ENCODE data around the gene TGM3.

TGM3 gene

DNA sequence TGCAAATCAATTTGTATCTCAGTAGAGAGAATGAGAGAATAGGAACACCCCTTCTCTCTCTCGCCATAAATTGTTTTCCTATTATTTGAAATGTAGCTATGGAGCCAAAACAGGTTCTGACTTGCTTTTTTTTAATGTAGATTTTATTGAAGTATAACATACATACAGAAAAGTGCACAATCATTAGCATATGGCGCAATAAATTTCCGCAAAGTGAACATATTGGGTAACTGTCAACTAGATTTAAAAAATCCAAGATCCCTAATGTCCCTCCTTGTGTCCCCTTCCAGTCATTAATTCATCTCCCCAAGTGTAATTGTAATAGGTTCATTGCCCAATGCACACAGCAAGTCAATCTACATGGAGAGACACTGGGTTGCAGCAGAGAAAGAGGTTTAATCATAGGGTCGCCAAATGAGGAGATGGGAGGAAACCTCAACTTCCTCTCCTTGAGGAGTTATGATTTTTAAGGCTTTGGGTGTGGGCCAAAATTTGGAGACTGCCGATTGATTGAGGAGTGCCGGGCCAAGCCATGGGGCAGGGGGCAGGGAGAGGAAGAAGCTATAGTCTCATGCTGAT lies 43.3 kb upstream of the TGM3 start:
- TF ChIP-seq TAF1 (IDR thresholded peaks at IDR 0.05; ENCODE audit: borderline replicate concordance, insufficient read depth, low read length) = no peak
- TF ChIP-seq POLR2AphosphoS5 (IDR thresholded peaks at IDR 0.05; ENCODE audit: low read depth, low read length) = no peak

- TF ChIP-seq REST (IDR thresholded peaks at IDR 0.05; ENCODE audit: insufficient read depth in 1 of 2, low read depth in 2 of 2, low read length in 2 of 2) = no peak
- no peak for TF ChIP-seq SIN3A (IDR thresholded peaks at IDR 0.05; ENCODE audit: borderline replicate concordance, insufficient read depth, low read length)
- no peak for TF ChIP-seq POLR2AphosphoS5 (IDR thresholded peaks at IDR 0.05; ENCODE audit: low read depth, low read length)
- no peak for TF ChIP-seq TAF1 (IDR thresholded peaks at IDR 0.05; ENCODE audit: borderline replicate concordance, insufficient read depth, low read length)
- no peak for TF ChIP-seq FOXP2 (optimal IDR thresholded peaks at IDR 0.05; ENCODE audit: borderline replicate concordance, extremely low read depth, extremely low read length, insufficient read depth)
These were observed 42.5 kb upstream of the TGM3 start for GRCh38 chr20:2253256-2253655.

DNA sequence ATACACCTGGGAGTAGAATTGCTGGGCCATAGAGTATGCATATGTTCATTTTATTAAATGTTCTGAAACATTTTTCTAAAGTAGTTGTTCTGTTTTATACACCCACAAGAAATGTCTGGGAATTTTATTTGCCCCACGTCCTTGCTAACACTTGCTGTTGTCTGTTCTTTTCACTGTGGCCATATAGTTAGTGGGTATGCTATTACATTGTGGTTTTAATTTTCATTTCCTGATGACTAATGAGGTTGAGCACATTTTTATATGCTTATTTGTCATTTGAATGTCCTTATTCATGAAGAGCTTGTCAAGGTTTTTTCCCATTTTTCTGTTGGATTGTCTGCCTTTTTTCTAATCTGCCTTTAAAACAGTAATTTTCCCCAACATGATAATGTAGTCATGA lies 41.5 kb upstream of the TGM3 start:
- TF ChIP-seq FOXP2 (optimal IDR thresholded peaks at IDR 0.05; ENCODE audit: borderline replicate concordance, extremely low read depth, extremely low read length, insufficient read depth) (no peak), TAF1 (IDR thresholded peaks at IDR 0.05; ENCODE audit: borderline replicate concordance, insufficient read depth, low read length) (no peak), POLR2AphosphoS5 (IDR thresholded peaks at IDR 0.05; ENCODE audit: low read depth, low read length) (no peak), REST (IDR thresholded peaks at IDR 0.05; ENCODE audit: insufficient read depth in 1 of 2, low read depth in 2 of 2, low read length in 2 of 2) (no peak), SIN3A (IDR thresholded peaks at IDR 0.05; ENCODE audit: borderline replicate concordance, insufficient read depth, low read length) (no peak)

GRCh38 chr20:2255926-2256531 lies 39.8 kb upstream of the TGM3 start:
- TF ChIP-seq POLR2AphosphoS5 (IDR thresholded peaks at IDR 0.05; ENCODE audit: low read depth, low read length) (no peak), FOXP2 (optimal IDR thresholded peaks at IDR 0.05; ENCODE audit: borderline replicate concordance, extremely low read depth, extremely low read length, insufficient read depth) (no peak), REST (IDR thresholded peaks at IDR 0.05; ENCODE audit: insufficient read depth in 1 of 2, low read depth in 2 of 2, low read length in 2 of 2) (no peak), TAF1 (IDR thresholded peaks at IDR 0.05; ENCODE audit: borderline replicate concordance, insufficient read depth, low read length) (no peak), SIN3A (IDR thresholded peaks at IDR 0.05; ENCODE audit: borderline replicate concordance, insufficient read depth, low read length) (no peak)

- TF ChIP-seq TAF1 (IDR thresholded peaks at IDR 0.05; ENCODE audit: borderline replicate concordance, insufficient read depth, low read length) (no peak), POLR2AphosphoS5 (IDR thresholded peaks at IDR 0.05; ENCODE audit: low read depth, low read length) (no peak), FOXP2 (optimal IDR thresholded peaks at IDR 0.05; ENCODE audit: borderline replicate concordance, extremely low read depth, extremely low read length, insufficient read depth) (no peak), REST (IDR thresholded peaks at IDR 0.05; ENCODE audit: insufficient read depth in 1 of 2, low read depth in 2 of 2, low read length in 2 of 2) (no peak), SIN3A (IDR thresholded peaks at IDR 0.05; ENCODE audit: borderline replicate concordance, insufficient read depth, low read length) (no peak)
These were observed 36.1 kb upstream of the TGM3 start for GRCh38 chr20:2259731-2260130.
